GM10248 (cell line): ENCODE measurements around the gene LANCL1.

ENCODE experiments used
- CTCF ChIA-PET: fragments of 300-600 bp; sonication (Branson Sonifier 250); formaldehyde crosslinking; extraction: SDS; loops from one replicate; lab custom pipeline; 2021; ENCODE audit warnings: antibody characterized with exemption; lab: Yijun Ruan, JAX
- POLR2A ChIA-PET: fragments of 350-650 bp; sonication (Branson Sonifier 250); formaldehyde crosslinking; extraction: SDS; loops from one replicate; lab custom pipeline; 2020; ENCODE audit warnings: antibody characterized with exemption; lab: Yijun Ruan, JAX
- DNase-seq: peaks from one replicate; pipeline ENCODE4 v3.0.0; 2012; ENCODE audit errors: extremely low spot score
- CTCF ChIP-seq: IDR thresholded peaks from 2 replicates; pipeline ENCODE4 v1.5.1; 2012; ENCODE audit warnings: mild to moderate bottlenecking, low read depth; ENCODE audit errors: extremely low read depth, missing control alignments, control extremely low read depth

Gene LANCL1

GRCh38 chr2:210481601-210482175, 5.1 kb upstream of the LANCL1 start:
- TF ChIP-seq CTCF = no peak
- ChIA-PET CTCF (interaction anchor here (1.3 to 4.2 kb wide), 3 partner anchors 10 to 22 kb away, joined by 4 to 14 read pairs (median 5); no protein-coding TSS in a partner anchor), POLR2A (no interaction called here)
- no peak for DNase-seq

- DNase-seq = no peak
- CTCF ChIA-PET = interaction anchor here (0.8 to 4.2 kb wide), 3 partner anchors 12 to 23 kb away, joined by 3 to 14 read pairs (median 4); no protein-coding TSS in a partner anchor
- no peak for TF ChIP-seq CTCF
- POLR2A ChIA-PET = no interaction called here
Observed at GRCh38 chr2:210480764-210481163, 4.2 kb upstream of the LANCL1 start.

- no peak for TF ChIP-seq CTCF
- ChIA-PET POLR2A (no interaction called here), CTCF (interaction anchor here (4.2 kb wide), 1 partner anchor 23 kb away, joined by 14 read pairs; no protein-coding TSS in a partner anchor)
- no peak for DNase-seq
Observed at GRCh38 chr2:210480079-210480478, 3.5 kb upstream of the LANCL1 start.

GRCh38 chr2:210478661-210479060, 2.1 kb upstream of the LANCL1 start:
- TF ChIP-seq CTCF = no peak
- POLR2A ChIA-PET = no interaction called here
- DNase-seq = no peak
- CTCF ChIA-PET = interaction anchor here (4.2 kb wide), 1 partner anchor 25 kb away, joined by 14 read pairs; no protein-coding TSS in a partner anchor

- DNase-seq = no peak
- CTCF ChIA-PET = interaction anchor here (1.3 kb wide), 1 partner anchor 34 kb away, joined by 3 read pairs; no protein-coding TSS in a partner anchor
- POLR2A ChIA-PET = no interaction called here
- TF ChIP-seq CTCF = no peak
Observed at GRCh38 chr2:210477496-210477895, 937 bp upstream of the LANCL1 start.

GRCh38 chr2:210475706-210476105, 853 bp downstream of the LANCL1 start:
- TF ChIP-seq CTCF = no peak
- POLR2A ChIA-PET = no interaction called here
- DNase-seq = no peak
- CTCF ChIA-PET = interaction anchor here (0.9 to 3.2 kb wide), 2 partner anchors 9 to 27 kb away, joined by 4 to 9 read pairs; no protein-coding TSS in a partner anchor
